ENCODE data around the gene KIAA1191. TPM values are rescaled to one million over a fixed set of nuclear protein-coding genes. Genes with fewer than 3 reads are reported as not detected.

KIAA1191 gene
- total and polyA plus RNA-seq, 2 of the 8 experiments (the other 6 are each of a cell fraction or from before 2014, with no cell fraction given), result 86.4 to 88.0 TPM

DNA sequence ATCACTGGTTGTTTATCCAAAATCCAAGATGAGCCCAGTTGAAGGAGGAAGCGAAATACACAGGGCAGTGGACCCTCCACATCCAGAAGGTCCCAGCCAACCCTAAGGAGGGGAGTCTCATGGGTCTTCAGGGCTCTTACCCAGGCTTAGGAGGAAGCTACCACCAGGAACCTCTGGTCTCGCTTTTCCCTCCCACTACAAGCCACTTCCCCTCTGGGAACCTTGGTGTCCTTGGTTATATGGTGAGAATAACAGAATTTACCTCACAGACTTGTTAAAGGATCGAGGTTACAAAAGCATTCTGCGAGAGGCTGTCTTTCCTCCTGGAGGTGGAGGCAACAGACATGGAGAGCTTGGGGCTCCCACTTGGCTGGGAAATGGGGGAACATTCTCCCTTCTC is 30.4 kb upstream of the KIAA1191 start:
- no peak overlapping the region for H4K5ac ChIP-seq (ENCODE audit: insufficient read length, low read depth, low read length)
- TF ChIP-seq, protein P1, sequence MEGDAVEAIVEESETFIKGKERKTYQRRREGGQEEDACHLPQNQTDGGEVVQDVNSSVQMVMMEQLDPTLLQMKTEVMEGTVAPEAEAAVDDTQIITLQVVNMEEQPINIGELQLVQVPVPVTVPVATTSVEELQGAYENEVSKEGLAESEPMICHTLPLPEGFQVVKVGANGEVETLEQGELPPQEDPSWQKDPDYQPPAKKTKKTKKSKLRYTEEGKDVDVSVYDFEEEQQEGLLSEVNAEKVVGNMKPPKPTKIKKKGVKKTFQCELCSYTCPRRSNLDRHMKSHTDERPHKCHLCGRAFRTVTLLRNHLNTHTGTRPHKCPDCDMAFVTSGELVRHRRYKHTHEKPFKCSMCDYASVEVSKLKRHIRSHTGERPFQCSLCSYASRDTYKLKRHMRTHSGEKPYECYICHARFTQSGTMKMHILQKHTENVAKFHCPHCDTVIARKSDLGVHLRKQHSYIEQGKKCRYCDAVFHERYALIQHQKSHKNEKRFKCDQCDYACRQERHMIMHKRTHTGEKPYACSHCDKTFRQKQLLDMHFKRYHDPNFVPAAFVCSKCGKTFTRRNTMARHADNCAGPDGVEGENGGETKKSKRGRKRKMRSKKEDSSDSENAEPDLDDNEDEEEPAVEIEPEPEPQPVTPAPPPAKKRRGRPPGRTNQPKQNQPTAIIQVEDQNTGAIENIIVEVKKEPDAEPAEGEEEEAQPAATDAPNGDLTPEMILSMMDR (IDR thresholded peaks at IDR 0.05; ENCODE audit: control extremely low read depth in 1 of 3, insufficient read depth in 1 of 3, low read depth in 1 of 3, low read length in 3 of 3), result no peak
- TF ChIP-seq MAFK (IDR thresholded peaks at IDR 0.05; ENCODE audit: low read depth, low read length) (no peak), YY1 (IDR thresholded peaks at IDR 0.05; ENCODE audit: low read depth, low read length) (no peak), BCL11A (IDR thresholded peaks at IDR 0.05; ENCODE audit: low read depth in 2 of 2, low read length in 2 of 2) (no peak), CBX8 (IDR thresholded peaks at IDR 0.05; ENCODE audit: borderline replicate concordance, low read depth, low read length) (no peak), CTBP2 (IDR thresholded peaks at IDR 0.05; ENCODE audit: borderline replicate concordance, insufficient read depth, insufficient read length, low read length) (no peak), KDM1A (IDR thresholded peaks at IDR 0.05; ENCODE audit: borderline replicate concordance, low read length) (no peak)
- TF ChIP-seq, protein P2, sequence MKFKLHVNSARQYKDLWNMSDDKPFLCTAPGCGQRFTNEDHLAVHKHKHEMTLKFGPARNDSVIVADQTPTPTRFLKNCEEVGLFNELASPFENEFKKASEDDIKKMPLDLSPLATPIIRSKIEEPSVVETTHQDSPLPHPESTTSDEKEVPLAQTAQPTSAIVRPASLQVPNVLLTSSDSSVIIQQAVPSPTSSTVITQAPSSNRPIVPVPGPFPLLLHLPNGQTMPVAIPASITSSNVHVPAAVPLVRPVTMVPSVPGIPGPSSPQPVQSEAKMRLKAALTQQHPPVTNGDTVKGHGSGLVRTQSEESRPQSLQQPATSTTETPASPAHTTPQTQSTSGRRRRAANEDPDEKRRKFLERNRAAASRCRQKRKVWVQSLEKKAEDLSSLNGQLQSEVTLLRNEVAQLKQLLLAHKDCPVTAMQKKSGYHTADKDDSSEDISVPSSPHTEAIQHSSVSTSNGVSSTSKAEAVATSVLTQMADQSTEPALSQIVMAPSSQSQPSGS (IDR thresholded peaks at IDR 0.05; ENCODE audit: low read length), result no peak

More for the DNA sequence above, 30.4 kb upstream of the KIAA1191 start:
- no peak overlapping the region for H3K4me3 ChIP-seq (ENCODE audit: extremely low read depth in 1 of 4, insufficient read depth in 2 of 4, low read depth in 3 of 4, low read length in 4 of 4)
- peaks cover 0 to 1% of the 10 kb centered on the region in 2 experiments for H4K20me1 ChIP-seq (replicated peaks in 1 of 2; ENCODE audit: control insufficient read depth in 1 of 2, insufficient read depth in 2 of 2, low read length in 2 of 2)
- no peak overlapping the region for H3K14ac ChIP-seq (ENCODE audit: insufficient read length)
- no peak overlapping the region for H2BK12ac ChIP-seq (ENCODE audit: low read depth, low read length)
- no peaks in the 10 kb centered on the region for H3K9me3 ChIP-seq (ENCODE audit: insufficient read depth in 2 of 2, low read depth in 1 of 2, low read length in 1 of 2)
- H3K23ac ChIP-seq (ENCODE audit: insufficient read length), result no peak overlapping the region
- POLR2A ChIA-PET (ENCODE audit: partially characterized antibody), result interaction anchor here (1.2 to 10.2 kb wide), 5 partner anchors 14 to 146 kb away, joined by 3 to 57 read pairs (median 7); partner anchors contain the start of genes FAF2 and KIAA1191
- no peak overlapping the region for H3K56ac ChIP-seq (replicated peaks; ENCODE audit: insufficient read length, low read depth, low read length)
- CTCF ChIA-PET (ENCODE audit: partially characterized antibody), result interaction anchor here (0.6 to 7.9 kb wide), 6 partner anchors 8 to 181 kb away, joined by 3 to 83 read pairs (median 4); partner anchors contain the start of gene FAF2
- no peak overlapping the region for H4K91ac ChIP-seq (replicated peaks; ENCODE audit: insufficient read length, low read length)
- no peak overlapping the region for H2AFZ ChIP-seq (ENCODE audit: low read length)
- H3K27ac ChIP-seq (ENCODE audit: low read depth, low read length), result no peak overlapping the region
- DNase-seq (ENCODE audit: low read depth in 1 of 2, low spot score in 2 of 2) (no peak), FAIRE-seq (no peak)
- no peak overlapping the region for H3K18ac ChIP-seq (ENCODE audit: extremely low read depth, low read length)
- no peak overlapping the region for H3K4ac ChIP-seq (replicated peaks; ENCODE audit: insufficient read length, low read depth, low read length)
- H2AK5ac ChIP-seq (ENCODE audit: low read depth, low read length), result no peak overlapping the region
- WGBS, 2 experiments (ENCODE audit: extremely low coverage in 1 of 2, insufficient coverage in 1 of 2, insufficient read length in 1 of 2, insufficient replicate concordance in 2 of 2, low coverage in 1 of 2, low lambda C conversion rate in 2 of 2, missing lambda C conversion rate in 1 of 2), result 86% methylated on average over 4 of the region's 4 CpGs; no CpG with 5 or more reads in 1 of the 2 experiments
- H3K4me1 ChIP-seq (replicated peaks in 1 of 4; ENCODE audit: control insufficient read depth in 3 of 4, insufficient read depth in 4 of 4, low read length in 3 of 4), result peaks cover 0 to 4% (median 1%) of the 10 kb centered on the region in 4 experiments; a peak in 2 of 7 replicates
- H2BK20ac ChIP-seq (ENCODE audit: low read length), result no peak overlapping the region
- no peak overlapping the region for H4K8ac ChIP-seq (ENCODE audit: extremely low read depth, insufficient read depth, low read length)
- no peak overlapping the region for H2BK15ac ChIP-seq (ENCODE audit: low read length)
- H3K4me2 ChIP-seq (ENCODE audit: insufficient read depth in 1 of 2, low read depth in 2 of 2, low read length in 2 of 2), result no peak overlapping the region
- H3K79me1 ChIP-seq (ENCODE audit: low read depth, low read length), result peaks cover 4% of the 10 kb centered on the region; the same call in 1 of the 2 replicates
- H3K23me2 ChIP-seq (ENCODE audit: low read depth, low read length), result peaks cover 9% of the 10 kb centered on the region; the same call in 1 of the 2 replicates
- no peak overlapping the region for H2BK5ac ChIP-seq (ENCODE audit: low read depth, low read length)
- no peak overlapping the region for H2BK120ac ChIP-seq (replicated peaks; ENCODE audit: low read depth, low read length)
- H3K79me2 ChIP-seq (ENCODE audit: control insufficient read depth in 1 of 2, insufficient read depth in 2 of 2, low read length in 2 of 2), result peaks cover 0 to 13% of the 10 kb centered on the region in 2 experiments; a peak in 3 of 4 replicates
- H3K36me3 ChIP-seq (ENCODE audit: control insufficient read depth in 2 of 4, insufficient read depth in 4 of 4, low read length in 3 of 4), result no peaks in the 10 kb centered on the region; a peak in 1 of 8 replicates
- no peaks in the 10 kb centered on the region for H3K27me3 ChIP-seq (replicated peaks in 1 of 4; ENCODE audit: control insufficient read depth in 3 of 4, extremely low read depth in 1 of 4, insufficient read depth in 3 of 4, low read length in 3 of 4)
- no peak overlapping the region for H3K9ac ChIP-seq (replicated peaks in 1 of 4; ENCODE audit: extremely low read depth in 1 of 4, low read depth in 3 of 4, low read length in 3 of 4)
